ENCODE measurements around the gene RNASE8. TPM values are rescaled to one million over a fixed set of nuclear protein-coding genes. Genes with fewer than 3 reads are reported as not detected.

The RNASE8 gene
- total RNA-seq, 4 donors from 2014 or later, result not detected

DNA sequence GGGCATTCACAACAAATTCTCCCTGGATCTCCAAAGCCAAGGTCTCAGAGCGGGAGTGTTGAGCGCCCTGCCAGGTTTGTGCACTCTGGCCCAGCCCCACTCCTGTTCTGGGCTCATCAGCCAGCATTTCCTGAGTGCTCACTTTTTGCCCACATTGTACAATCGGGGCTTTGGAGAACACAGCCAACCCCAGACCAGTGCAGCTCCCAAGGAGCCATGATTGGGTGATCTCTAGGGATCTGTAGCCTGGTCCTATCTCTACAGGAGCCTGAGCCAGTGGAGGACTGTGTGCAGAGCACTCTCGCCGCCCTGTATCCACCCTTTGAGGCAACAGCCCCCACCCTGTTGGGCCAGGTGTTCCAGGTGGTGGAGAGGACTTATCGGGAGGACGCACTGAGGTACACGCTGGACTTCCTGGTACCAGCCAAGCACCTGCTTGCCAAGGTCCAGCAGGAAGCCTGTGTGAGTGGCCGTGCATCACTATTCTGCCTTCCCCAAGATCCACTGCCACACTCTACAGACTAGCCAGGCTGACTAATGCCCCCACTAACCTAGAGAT, 15.2 kb downstream of the RNASE8 start:
- TF ChIP-seq EP300 (IDR thresholded peaks at IDR 0.05; ENCODE audit: low read depth) (no peak), POLR2AphosphoS5 (IDR thresholded peaks at IDR 0.05) (peak in 1 of 3 donors; percentile 43), POLR2A (IDR thresholded peaks at IDR 0.05) (peak; percentile 10)
- H3K4me3 ChIP-seq, result no peak overlapping the region
- peak; percentile 68 for DNase-seq
- H3K36me3 ChIP-seq, result peaks cover 0 to 9% (median 4%) of the 10 kb centered on the region in 4 donors
- H3K4me1 ChIP-seq, result peaks cover 20 to 44% (median 28%) of the 10 kb centered on the region in 4 donors
- H3K27me3 ChIP-seq, result no peaks in the 10 kb centered on the region
- H3K27ac ChIP-seq, result peak overlapping the region; percentile 92 to 96 (median 92)
- in situ Hi-C loops (cut with MboI; ENCODE audit: low pct_ligation_motif_present in 1 of 4, low pct_unique_long_range_greater_than_20kb in 1 of 4, low sequenced_read_pairs in 3 of 4) (no loop called here), intact Hi-C loops (cut with DNase I; ENCODE audit: low total_unique reads) (no loop called here)
- H3K9me3 ChIP-seq, result no peaks in the 10 kb centered on the region
- 61% methylated on average over 9 of the region's 9 CpGs; no CpG with 5 or more reads in 1 of the 2 donors for WGBS, 2 donors (ENCODE audit: low coverage in 1 of 2)

DNA sequence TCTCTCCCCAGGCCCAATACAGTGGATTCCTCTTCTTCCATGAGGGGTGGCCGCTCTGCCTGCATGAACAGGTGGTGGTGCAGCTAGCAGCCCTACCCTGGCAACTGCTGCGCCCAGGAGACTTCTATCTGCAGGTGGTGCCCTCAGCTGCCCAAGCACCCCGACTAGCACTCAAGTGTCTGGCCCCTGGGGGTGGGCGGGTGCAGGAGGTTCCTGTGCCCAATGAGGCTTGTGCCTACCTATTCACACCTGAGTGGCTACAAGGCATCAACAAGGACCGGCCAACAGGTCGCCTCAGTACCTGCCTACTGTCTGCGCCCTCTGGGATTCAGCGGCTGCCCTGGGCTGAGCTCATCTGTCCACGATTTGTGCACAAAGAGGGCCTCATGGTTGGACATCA, 16.3 kb downstream of the RNASE8 start:
- Histone ChIP-seq H3K27ac (no peak overlapping the region), H3K9me3 (no peaks in the 10 kb centered on the region), H3K36me3 (peaks cover 0 to 15% (median 7%) of the 10 kb centered on the region in 4 donors), H3K4me3 (no peak overlapping the region), H3K27me3 (no peaks in the 10 kb centered on the region), H3K4me1 (peaks cover 16 to 36% (median 22%) of the 10 kb centered on the region in 4 donors)
- intact Hi-C loops (cut with DNase I; ENCODE audit: low total_unique reads), result no loop called here
- in situ Hi-C loops (cut with MboI; ENCODE audit: low pct_ligation_motif_present in 1 of 4, low pct_unique_long_range_greater_than_20kb in 1 of 4, low sequenced_read_pairs in 3 of 4), result no loop called here
- TF ChIP-seq EP300 (IDR thresholded peaks at IDR 0.05; ENCODE audit: low read depth) (no peak), POLR2A (IDR thresholded peaks at IDR 0.05) (no peak), POLR2AphosphoS5 (IDR thresholded peaks at IDR 0.05) (no peak)
- TF ChIP-seq, protein P1, sequence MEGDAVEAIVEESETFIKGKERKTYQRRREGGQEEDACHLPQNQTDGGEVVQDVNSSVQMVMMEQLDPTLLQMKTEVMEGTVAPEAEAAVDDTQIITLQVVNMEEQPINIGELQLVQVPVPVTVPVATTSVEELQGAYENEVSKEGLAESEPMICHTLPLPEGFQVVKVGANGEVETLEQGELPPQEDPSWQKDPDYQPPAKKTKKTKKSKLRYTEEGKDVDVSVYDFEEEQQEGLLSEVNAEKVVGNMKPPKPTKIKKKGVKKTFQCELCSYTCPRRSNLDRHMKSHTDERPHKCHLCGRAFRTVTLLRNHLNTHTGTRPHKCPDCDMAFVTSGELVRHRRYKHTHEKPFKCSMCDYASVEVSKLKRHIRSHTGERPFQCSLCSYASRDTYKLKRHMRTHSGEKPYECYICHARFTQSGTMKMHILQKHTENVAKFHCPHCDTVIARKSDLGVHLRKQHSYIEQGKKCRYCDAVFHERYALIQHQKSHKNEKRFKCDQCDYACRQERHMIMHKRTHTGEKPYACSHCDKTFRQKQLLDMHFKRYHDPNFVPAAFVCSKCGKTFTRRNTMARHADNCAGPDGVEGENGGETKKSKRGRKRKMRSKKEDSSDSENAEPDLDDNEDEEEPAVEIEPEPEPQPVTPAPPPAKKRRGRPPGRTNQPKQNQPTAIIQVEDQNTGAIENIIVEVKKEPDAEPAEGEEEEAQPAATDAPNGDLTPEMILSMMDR (IDR thresholded peaks at IDR 0.05), result no peak
- DNase-seq, result no peak
- WGBS, 2 donors (ENCODE audit: low coverage in 1 of 2), result 97% methylated on average over 9 of the region's 9 CpGs; no CpG with 5 or more reads in 1 of the 2 donors

DNA sequence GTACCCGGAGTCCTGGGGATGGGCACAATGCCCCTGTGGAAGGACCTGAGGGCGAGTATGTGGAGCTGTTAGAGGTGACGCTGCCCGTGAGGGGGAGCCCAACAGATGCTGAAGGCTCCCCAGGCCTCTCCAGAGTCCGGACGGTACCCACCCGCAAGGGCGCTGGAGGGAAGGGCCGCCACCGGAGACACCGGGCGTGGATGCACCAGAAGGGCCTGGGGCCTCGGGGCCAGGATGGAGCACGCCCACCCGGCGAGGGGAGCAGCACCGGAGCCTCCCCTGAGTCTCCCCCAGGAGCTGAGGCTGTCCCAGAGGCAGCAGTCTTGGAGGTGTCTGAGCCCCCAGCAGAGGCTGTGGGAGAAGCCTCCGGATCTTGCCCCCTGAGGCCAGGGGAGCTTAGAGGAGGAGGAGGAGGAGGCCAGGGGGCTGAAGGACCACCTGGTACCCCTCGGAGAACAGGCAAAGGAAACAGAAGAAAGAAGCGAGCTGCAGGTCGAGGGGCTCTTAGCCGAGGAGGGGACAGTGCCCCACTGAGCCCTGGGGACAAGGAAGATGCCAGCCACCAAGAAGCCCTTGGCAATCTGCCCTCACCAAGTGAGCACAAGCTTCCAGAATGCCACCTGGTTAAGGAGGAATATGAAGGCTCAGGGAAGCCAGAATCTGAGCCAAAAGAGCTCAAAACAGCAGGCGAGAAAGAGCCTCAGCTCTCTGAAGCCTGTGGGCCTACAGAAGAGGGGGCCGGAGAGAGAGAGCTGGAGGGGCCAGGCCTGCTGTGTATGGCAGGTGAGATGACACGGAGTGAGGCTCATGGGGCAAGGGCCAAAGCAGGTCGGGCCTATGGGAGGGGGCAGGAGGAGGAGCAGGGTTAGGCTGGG, 17.0 kb downstream of the RNASE8 start:
- in situ Hi-C loops (cut with MboI; ENCODE audit: low pct_ligation_motif_present in 1 of 4, low pct_unique_long_range_greater_than_20kb in 1 of 4, low sequenced_read_pairs in 3 of 4) (no loop called here), intact Hi-C loops (cut with DNase I; ENCODE audit: low total_unique reads) (no loop called here)
- no peak for DNase-seq
- Histone ChIP-seq H3K4me3 (no peak overlapping the region), H3K27me3 (no peaks in the 10 kb centered on the region), H3K9me3 (no peaks in the 10 kb centered on the region), H3K4me1 (peaks cover 8 to 29% (median 17%) of the 10 kb centered on the region in 4 donors), H3K36me3 (peaks cover 0 to 21% (median 10%) of the 10 kb centered on the region in 4 donors), H3K27ac (no peak overlapping the region)
- TF ChIP-seq POLR2AphosphoS5 (IDR thresholded peaks at IDR 0.05), result no peak
- TF ChIP-seq, protein P1 (IDR thresholded peaks at IDR 0.05), result no peak
- no peak for TF ChIP-seq POLR2A (IDR thresholded peaks at IDR 0.05)
- no peak for TF ChIP-seq EP300 (IDR thresholded peaks at IDR 0.05; ENCODE audit: low read depth)
- 83% methylated on average over 20 of the region's 26 CpGs; no CpG with 5 or more reads in 1 of the 2 donors for WGBS, 2 donors (ENCODE audit: low coverage in 1 of 2)

DNA sequence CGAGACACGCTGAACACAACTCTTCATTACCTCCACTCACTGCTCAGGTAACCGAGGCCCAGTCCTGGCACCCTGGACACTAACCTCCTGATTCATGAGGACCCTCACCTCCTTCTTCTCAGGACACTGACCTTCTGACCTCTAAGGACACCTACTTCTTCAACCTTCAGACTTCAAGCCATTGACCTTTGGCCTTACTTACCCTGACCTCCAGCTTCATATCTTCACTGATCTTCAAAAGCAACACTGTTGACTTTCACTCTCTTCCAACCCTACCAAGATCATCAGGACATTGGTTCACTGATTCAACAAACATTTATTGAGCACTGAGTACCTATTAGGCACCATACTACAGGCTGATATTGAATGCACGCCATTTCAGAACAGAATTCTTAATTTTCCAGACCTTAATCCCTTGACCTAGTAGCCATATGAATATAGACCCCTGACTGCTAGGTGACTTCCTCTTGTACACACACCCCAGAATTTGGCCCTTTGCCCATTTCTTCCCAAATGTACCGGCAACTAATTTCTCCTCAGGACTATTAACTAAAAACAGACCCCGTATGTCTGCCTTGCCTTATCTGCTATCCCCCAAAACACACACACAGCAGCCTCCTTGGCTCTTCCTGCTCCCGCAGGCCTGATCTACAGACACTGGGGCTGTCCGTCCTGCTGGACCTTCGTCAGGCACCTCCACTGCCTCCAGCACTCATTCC, 18.3 kb downstream of the RNASE8 start:
- Histone ChIP-seq H3K4me1 (peaks cover 6 to 22% (median 15%) of the 10 kb centered on the region in 4 donors), H3K4me3 (no peak overlapping the region), H3K36me3 (peaks cover 0 to 31% (median 14%) of the 10 kb centered on the region in 4 donors), H3K27ac (no peak overlapping the region), H3K9me3 (no peaks in the 10 kb centered on the region), H3K27me3 (no peaks in the 10 kb centered on the region)
- 85% methylated on average over 6 to 9 of the region's 9 CpGs for WGBS, 2 donors (ENCODE audit: low coverage in 1 of 2)
- no peak for DNase-seq
- intact Hi-C loops (cut with DNase I; ENCODE audit: low total_unique reads) (no loop called here), in situ Hi-C loops (cut with MboI; ENCODE audit: low pct_ligation_motif_present in 1 of 4, low pct_unique_long_range_greater_than_20kb in 1 of 4, low sequenced_read_pairs in 3 of 4) (no loop called here)
- TF ChIP-seq POLR2A (IDR thresholded peaks at IDR 0.05), result no peak
- TF ChIP-seq, protein P1 (IDR thresholded peaks at IDR 0.05), result no peak
- no peak for TF ChIP-seq EP300 (IDR thresholded peaks at IDR 0.05; ENCODE audit: low read depth)
- TF ChIP-seq POLR2AphosphoS5 (IDR thresholded peaks at IDR 0.05), result no peak
